GM08714 (cell line): ENCODE measurements around the gene ARVCF.

Source experiments
- H3K4me3 ChIP-seq: fragments of 200-500 bp; sonication (Bioruptor generic); 2 replicates; pipeline ENCODE4 v1.5.1; 2014; ENCODE audit warnings: mild to moderate bottlenecking, low read length, inconsistent platforms
- ZNF274 ChIP-seq: IDR thresholded peaks from 2 replicates; pipeline ENCODE4 v1.6.1; 2012; ENCODE audit warnings: mild to moderate bottlenecking, low read depth, low read length

The ARVCF gene

DNA sequence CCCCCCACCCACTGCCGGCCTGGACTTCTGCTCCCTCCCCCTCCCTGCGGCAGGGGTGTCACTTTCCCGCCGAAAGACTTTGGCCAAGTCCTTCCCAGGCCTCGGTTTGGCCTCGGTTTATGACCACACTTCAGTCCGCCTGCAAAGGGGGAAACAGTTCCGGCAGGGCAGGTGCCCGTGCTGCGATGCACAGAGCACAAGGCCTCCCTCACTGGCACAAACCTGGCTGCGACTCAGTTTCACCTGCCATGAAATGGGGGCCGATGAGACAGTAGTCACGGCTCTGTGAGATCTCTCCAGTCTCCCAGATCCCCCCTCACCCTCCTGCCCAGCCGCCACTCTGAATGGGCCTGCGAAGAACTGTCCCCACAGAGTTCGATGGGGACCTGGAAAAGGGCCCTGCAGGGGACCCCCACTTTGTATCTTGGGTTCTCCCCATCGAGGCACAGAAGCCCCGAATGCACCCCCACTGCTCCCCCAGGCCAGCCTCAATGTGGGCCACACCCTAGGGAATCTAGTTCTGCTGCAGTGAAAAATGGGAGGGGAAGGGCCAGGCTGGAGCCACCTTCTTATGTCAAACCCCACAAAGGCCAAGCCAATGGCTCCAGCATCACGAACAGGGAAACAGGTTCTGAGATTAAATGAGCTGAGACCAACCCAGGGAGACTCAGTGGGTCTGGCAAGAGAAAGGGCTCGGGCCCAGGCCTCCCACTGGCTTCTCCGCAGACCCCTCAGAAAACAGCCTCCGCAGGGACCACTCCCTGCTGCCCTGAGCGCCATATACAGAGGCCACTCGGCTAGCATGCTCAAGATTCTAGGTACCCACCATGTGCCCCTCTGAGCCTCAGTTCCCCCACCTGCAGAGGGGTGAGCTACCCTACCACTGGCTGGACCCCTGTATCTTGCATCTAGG, 29.0 kb downstream of the ARVCF start:
- TF ChIP-seq ZNF274: no peak
- no peak overlapping the region for H3K4me3 ChIP-seq

- TF ChIP-seq ZNF274: no peak
- H3K4me3 ChIP-seq: peak overlapping the region; percentile 66; the same call in 1 of the 2 replicates
These were observed 29.9 kb downstream of the ARVCF start for GRCh38 chr22:19986410-19987341.

DNA sequence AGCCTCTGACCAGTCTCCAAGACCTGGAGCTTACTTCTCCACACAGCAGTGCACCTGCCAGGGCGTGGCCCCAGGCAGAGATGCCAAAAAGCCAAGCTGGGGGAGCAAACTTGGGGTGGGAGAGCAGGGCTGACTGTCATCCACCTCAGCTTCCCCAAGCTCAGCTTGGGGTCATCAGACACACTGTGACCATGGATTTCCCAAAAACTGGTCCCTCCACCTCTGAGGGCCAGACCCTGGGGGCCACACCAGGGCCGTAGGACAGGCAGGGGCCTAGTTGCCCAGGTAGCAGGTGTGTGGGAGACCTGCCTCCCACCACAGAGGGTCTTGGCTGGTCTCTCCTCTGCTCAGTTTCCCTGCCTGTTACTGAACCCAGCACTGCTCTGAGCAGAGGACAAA, 30.6 kb downstream of the ARVCF start:
- TF ChIP-seq ZNF274: no peak
- H3K4me3 ChIP-seq: no peak overlapping the region

- no peak for TF ChIP-seq ZNF274
- H3K4me3 ChIP-seq: no peak overlapping the region
These were observed 31.5 kb downstream of the ARVCF start for GRCh38 chr22:19984851-19985811.

DNA sequence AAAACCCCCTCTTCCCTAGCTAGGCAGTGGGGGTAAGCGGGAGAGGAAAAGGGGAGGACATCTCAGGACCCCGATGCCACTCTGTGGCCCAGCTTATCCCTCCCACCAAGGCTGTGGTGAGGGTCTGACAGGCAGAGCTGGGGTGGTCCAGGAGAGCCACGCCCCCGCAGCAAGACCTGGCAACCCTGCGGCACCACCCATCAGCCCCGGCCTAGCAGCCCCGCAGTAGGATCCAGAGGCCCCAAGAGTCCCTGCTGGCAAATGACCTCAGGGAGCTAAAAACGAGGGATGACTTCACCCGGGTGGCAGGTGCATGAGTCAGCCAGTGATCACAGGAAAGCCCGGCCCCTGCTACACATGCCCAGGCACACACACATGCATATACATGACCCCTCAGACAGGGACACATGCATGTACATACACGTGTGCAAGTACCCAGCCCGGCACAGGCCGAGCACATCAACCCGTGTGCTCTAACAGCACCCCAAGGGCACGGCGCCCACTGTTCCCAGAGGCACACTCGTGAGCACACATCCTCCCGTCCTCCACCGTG, 32.3 kb downstream of the ARVCF start:
- no peak overlapping the region for H3K4me3 ChIP-seq
- no peak for TF ChIP-seq ZNF274

DNA sequence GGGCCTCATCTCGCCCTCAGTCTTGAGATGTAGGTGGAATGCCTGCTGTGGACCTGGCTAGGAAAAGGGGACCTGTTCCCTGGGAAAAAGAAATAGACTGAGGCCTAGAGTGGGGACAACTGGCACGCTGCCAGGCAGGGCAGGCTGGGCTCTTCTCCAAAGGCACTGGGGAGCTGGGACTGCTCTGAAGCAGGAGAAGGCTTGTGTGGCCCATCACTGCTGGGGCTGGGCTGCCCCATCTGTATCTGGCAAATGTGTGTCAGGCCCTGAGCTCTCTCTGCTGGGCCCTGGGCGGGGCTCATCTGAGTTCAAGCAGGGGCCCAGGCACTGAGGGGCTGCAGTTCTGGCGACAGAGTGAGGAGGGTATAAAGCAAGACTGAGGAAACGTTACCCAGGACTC, 32.9 kb downstream of the ARVCF start:
- H3K4me3 ChIP-seq: no peak overlapping the region
- TF ChIP-seq ZNF274: no peak

- no peak overlapping the region for H3K4me3 ChIP-seq
- no peak for TF ChIP-seq ZNF274
These were observed 33.5 kb downstream of the ARVCF start for GRCh38 chr22:19982991-19983578.

GRCh38 chr22:19981961-19982920, 34.4 kb downstream of the ARVCF start:
- H3K4me3 ChIP-seq: no peak overlapping the region
- TF ChIP-seq ZNF274: no peak

DNA sequence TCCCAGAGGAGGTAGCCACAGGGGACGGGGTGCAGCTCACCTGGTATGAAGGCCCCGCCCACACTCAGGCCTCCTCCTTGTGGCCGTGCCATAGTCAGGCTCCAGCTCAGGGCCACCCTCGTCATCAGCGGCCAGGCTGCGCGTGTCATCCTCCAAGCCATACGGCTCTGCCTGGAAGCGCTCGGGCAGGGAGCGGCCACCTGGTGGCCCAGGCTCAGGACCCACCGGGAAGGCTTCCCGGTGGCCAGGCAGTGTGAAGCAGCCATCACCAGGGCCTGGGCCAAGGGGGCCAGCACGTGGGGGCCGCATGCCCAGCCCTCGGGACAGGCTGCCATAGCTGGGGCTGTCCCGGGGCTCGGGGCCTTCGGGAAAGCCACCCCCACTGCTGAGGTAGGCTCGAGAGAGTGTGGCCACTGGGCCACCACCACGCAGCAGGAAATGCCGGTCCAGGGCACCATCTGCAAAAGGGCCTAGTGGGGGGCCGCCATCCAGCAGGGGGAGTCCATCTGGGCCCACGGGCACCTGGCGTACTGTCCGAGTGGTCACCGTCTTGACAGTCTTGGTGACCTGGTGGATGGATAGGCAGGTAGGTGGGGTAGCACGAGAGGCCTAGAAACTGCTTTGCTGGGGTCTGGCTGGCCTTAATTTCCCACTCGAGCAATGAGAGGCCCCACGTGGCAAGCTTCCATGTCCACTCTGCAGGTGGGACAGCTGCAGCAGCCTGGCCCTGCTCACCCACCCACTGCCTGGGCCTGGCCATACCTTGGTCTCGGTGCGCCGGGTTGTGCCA, 35.3 kb downstream of the ARVCF start:
- H3K4me3 ChIP-seq: no peak overlapping the region
- TF ChIP-seq ZNF274: no peak

DNA sequence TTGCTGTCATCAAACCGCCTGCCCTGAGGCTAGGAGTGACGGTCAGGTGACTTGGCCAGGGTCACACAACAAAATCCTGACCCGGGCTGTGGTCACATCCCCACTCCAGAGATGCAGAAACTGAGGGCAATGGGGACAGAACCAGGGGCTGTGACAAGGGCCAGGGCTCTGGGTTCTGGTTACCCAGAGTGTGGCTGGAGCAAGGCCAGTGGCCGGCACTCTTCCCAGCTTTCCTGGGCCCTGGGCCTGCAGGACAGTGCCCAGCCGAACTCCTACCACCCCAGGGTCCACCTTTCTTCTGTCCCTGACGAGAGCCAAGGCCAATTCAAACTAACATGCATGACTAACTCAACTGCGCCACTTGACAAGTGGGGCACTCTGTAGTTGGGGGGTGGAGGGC, 35.9 kb downstream of the ARVCF start:
- H3K4me3 ChIP-seq: no peak overlapping the region
- no peak for TF ChIP-seq ZNF274
